NCI-H446 (cell line): ENCODE measurements around the gene MCTP1.
"Not testable (repeated sequence)": the region's sequence is repeated elsewhere in the genome, so short reads cannot be mapped to it uniquely, and the experiment has no call there.

ENCODE experiments used
- DNase-seq, 2 experiments: peaks; one replicate each; lab custom pipeline; 2025; lab: John Stamatoyannopoulos, UW

Gene MCTP1

DNA sequence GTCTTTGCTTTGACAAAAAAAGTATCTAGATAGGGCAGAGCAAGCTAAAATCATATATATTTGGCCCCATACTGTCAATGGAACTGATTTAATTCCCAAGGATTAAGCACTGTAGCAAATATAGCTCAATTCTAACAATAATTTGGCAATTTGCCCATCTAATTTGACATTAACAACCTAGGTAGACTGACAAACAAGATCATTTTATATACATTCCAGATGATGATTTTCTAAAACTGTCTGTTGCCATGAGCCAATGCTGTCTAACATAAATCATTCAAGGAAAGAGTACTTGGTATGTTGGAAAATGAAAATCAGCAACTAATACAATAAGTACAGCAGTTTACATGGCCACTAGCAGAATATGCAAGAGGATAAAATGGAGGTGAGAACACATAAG lies 32.1 kb downstream of the MCTP1 start:
- no peak for DNase-seq

DNA sequence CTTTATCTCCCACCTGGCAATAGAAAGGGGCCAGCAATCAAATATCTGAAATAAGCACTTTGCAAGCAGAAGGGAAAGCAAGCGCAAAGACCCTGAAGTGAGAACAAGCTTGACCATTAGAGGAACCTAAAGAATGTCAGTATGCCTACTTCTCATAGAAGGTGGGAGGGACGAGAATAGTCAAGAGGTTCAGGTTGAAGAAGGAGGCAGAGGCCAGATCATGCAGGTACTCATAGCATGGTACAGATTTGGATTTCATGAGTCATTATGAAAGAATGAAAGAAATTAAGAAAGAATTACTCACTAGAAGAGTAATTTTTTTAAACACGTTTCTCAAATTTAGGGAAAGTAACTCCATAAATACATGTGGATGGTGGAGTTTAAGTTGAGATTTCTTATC lies 33.7 kb downstream of the MCTP1 start:
- DNase-seq, result no peak

DNA sequence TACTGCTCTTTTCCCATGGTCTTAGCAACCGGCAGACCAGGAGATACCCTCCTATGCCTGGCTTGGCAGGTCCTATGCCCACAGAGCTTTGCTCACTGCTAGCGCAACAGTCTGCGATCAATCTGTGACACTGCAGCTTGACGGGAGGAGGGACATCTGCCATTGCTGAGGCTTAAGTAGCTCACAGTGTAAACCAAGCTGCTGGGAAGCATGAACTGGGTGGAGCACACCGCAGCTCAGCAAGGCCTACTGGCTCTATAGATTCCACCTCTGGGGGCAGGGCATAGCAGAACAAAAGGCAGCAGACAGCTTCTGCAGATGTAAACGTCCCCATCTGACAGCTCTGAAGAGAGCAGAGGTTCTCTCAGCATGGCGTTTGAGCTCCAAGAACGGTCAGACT lies 40.4 kb downstream of the MCTP1 start:
- DNase-seq, result no peak

DNA sequence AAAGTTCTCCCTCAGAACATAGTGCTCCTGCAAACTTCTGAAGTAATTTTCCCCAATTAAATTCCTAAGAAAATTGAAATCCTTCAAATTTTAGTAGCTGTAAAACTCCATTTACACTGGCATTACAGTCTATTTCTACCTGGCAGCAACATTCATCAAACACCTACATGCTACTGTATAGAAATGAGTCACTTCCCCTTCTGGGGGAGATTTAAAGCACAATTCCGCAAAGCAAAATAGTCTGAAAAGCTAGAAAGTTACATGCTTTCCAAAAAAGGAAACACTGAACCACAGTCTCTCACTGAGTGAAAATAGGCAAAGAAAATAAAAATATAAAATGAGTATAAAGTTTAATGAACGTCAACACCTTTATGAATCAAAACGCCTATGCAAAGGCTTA lies 43.3 kb downstream of the MCTP1 start:
- no peak for DNase-seq

DNA sequence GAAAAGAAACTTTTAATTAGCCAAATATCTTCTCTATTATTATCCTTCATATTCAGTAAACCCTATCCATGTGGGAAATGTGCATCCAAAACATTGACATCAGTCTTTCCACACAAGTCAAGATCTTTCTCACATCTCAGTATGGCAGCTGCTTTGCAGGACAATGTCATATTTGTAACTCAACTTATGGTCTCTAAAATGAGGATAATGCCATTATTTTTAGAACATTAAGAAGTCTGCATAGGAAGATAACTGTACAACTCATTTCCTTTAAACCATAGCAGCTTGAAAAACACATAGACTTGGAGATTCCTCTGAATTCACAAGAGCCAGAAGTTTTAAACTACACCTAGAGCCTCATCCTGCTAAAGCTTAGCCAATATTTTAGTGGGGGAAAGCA lies 43.7 kb downstream of the MCTP1 start:
- no peak for DNase-seq

DNA sequence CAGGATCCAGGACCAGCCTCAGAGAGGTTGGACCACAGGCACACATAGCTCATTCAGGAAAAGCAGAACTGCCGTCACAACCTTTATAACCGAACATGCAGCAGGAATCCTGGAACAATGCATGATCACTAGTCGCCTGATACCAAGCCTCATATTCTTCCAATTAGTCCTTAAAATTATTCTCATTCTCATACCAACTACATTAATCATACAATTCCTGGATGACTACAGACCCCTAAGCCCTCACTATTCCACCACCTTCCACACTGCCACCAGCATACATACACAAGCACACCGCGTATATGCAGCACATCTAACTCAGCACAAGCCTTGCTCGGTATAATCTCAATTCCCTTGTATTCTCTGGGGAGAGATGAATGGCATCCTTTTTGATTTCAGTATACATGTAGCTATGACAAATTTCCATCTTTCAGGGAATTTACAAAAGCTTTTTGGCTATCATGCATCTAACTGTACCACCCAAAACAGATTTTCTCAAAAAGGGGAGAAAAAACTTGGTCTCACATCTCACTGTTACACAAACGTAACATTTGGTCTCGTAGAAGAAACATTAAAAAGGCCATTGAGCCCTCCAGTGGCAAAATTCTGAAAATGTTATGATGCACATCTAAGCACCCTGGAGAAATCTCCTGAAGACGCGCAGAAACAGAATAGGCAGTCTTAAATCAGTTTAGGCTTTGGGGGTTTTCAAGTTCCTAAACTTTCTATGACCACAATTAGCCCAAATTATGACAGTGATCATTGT lies 46.2 kb downstream of the MCTP1 start:
- DNase-seq, result no peak

DNA sequence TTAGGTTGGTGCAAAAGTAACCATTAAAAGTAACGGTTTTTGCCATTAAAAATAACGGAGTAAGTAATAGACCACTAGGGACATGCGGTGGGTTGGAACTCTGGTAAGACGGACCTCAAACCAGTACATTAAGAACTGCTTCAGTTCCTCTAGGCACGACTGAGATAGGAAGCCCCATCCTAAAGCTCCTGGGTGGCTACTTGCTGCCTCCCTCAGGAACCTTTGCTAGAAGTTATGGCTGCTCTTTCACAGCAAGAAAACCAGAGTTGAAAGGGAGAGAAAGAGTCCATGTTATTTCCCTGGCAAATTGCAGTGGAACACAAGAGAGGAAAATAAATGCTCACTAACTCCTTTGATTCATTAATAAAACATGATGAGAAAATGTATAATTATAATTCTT lies 47.6 kb downstream of the MCTP1 start:
- DNase-seq, result no peak

DNA sequence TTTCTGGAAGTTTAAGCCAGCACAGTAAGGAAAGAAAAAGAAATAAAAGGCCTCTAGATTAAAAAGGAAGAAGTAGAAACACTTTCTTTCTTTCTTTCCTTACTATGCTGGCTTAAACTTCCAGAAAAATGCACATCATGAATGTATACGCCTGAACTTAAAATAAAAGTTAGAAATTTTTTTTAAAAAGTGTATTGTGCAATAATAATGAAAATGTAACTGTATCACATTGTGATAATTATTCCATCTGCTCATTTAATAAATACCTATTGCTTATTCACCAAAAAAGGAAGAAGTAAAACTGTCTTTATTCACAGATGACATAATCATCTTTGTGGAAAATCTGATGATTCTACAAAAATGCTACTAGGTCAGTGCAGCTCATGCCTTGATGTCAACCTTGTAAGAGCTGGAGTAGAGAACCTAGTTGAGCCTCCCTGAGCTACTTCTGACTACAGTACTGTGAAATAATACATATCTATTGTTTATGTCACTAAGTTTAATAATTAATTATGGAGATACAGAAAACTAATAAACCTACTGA lies 49.4 kb downstream of the MCTP1 start:
- DNase-seq, result no peak

DNA sequence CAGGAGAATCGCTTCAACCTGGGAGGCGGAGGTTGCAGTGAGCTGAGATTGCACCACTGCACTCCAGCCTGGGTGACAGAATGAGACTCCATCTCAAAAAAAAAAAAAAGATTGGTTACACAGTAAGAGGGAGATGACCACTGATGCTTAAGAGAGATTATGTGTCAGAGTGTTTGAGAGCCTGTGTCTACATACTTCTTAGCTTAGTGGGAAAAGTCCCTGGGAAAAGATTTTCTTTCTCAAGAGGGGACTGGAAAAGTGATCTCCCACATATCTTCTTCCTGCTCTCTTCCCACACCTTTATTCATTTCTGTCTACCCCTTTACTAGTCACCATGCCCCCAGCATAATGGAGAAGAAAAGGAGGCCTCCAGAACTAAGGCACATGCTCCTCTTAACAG lies 55.2 kb downstream of the MCTP1 start:
- no peak for DNase-seq

DNA sequence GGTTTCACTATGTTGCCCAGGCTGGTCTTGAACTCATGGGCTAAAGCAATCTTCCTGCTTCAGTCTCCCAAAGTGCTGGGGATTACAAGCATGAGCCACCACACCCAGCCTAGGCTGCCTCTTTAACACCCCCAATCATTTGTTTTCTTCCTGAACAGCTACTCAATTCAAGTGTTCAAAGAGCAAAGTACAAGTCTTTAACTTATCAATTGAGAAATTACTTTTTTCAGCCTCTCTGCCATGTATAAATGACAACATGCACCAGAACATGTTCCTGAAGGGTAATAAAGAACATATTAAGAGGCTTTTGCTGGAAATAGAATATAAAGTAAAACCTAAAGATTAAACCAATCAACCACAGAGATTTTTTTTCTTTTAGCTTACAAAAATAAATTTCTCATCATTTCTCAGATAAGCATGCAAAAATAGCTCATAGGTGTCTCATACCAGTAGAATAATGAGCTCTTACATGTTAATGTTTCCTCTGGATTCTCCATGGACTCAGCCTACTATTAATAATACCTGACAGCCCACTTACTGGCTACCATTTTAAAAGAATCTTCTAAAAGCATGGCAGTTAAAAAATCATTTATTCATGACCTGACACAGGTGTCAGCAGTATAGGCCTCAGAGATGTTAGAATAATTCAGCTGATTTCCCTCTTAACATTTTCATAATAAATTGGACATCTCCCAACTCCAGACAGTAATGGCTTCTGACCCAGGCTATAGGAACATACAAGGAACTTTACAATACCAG lies 60.0 kb downstream of the MCTP1 start:
- no peak for DNase-seq

DNA sequence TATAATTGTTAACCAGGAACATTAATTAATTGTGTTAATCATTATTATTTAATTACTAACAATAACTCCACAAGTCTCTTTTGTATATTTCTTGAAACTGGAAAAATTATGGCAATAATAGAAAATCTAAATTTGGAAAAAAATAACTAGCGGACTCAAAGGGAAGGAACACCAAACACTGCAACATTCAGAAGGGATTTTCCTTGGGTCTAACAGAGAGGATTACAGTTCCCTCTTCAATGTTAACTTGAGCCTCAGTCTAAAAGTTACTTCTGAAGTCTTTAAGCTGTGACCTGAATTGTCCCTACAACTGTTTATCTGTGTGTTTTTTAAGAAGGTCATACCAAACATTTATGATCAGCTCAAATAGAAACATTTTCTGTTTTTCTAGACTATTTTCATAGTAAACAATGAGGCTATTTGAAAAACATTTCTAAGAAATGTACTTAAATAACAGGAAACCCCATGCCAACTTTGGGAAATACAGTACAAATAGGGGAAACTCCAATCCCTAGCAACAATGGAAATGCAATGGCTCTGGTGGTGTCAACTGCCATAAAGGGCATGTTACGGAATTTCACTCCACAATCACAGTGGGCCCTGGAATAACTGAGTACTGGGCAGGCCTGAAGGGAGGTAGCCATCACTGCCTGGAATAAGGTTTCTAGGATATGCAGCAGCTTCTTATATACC lies 61.2 kb downstream of the MCTP1 start:
- DNase-seq, result no peak

DNA sequence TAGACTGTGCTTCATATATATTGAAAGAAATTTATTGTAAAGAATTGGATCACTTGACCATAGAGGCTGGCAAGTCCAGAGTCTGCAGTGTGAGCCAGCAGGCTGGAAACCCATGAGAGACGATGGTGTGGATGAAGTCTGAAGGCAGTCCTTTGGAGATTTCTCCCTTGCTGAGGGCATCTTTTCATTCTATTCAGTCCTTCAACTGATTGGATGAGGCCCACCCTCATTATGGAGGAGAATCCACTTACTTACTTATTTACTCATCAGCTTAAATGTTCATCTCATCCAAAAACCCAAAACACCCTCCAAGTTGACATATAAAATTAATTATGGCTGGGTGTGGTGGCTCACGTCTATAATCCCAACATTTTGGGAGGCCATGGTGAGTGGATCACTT lies 62.1 kb downstream of the MCTP1 start:
- no peak for DNase-seq

DNA sequence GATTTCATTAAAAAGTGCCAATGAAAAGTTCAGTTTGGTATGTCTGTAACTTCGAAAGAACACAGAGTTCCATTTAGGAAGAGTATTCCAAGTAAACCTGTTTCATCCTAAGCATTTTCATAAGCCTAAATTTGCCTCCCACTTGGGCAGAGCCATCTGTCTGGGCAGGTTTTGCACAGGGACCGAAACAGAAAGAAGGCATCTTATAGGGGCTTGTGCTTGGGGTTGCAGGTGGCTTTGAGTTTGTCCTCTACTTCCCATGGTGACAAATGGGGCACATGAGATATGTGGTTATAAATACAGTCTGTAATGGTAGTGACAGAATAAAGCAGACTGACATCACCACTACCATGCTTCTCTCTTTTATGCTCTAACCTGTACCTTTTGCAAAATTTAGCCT lies 63.7 kb downstream of the MCTP1 start:
- DNase-seq, result no peak

DNA sequence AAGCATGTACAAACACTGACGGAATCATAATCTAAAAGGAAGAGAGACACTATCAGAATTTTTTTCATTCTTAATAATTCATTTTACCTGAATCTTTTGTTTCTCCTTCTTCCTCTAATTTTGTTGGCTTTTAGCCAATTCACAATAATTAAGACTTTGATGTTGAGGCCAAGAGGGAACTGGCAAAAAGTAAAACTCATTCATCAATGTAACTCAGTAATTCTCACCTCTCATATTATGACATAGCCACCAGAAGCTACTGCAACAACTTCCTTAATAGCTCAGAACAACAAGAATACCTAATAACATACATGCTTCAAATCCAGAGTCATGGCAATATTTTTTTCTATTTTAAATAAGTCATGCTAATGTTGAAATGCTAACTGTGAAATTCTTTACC lies 64.5 kb downstream of the MCTP1 start:
- no peak for DNase-seq

DNA sequence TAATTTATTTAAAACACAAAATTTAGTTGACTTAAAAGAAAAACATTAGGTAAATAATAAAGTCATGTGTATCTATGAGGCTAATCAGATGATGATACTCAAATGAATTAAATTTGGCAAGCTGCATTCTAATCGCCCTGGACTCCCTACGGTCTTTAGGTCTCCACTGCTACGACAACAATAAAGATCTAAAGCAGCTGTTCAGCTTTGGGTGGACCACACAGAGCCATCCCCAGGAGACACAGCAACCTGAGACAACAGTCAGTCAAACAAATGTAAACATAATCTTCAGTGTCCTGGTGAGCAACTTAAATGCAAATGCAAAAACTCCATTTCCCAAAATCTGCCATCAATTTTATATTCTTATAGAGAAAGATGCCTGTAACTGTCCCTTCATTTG lies 65.5 kb downstream of the MCTP1 start:
- DNase-seq, result no peak

DNA sequence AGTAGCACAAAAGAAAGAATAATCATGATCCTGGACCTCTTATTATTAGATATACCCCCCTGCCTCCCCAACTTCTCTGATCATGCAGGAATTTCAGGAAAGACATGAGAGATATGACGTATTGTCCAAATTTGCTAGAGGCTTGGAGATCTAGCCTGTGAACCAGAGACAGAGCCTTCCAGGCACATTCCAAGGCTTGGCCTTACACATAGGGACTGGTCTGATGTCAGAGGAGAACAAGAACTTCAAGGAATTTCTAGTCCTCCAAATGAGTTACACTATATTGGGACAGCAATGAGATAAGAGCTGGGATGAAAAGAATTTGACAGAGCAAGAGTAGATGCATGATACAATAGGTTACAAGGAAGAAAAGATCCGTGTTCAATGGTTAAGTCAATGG lies 67.0 kb downstream of the MCTP1 start:
- DNase-seq, result no peak

DNA sequence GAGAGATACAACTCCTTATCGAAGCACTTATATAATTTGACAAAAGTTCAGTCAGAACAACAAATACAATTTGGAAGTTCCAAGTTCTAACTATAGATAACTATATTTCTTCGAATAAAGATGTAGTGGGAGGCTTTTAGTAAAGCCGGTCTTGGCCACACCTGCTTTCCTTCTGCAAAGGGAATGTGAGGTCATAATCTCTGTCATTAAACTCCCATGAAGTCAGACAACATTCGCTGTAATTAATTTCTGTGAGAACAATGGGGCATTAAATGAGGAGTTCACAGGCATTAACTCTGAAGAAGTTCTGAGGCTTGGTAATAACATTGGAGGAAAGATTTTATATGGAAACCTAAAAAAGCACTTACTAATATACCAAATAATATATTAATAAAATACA lies 67.5 kb downstream of the MCTP1 start:
- no peak for DNase-seq

DNA sequence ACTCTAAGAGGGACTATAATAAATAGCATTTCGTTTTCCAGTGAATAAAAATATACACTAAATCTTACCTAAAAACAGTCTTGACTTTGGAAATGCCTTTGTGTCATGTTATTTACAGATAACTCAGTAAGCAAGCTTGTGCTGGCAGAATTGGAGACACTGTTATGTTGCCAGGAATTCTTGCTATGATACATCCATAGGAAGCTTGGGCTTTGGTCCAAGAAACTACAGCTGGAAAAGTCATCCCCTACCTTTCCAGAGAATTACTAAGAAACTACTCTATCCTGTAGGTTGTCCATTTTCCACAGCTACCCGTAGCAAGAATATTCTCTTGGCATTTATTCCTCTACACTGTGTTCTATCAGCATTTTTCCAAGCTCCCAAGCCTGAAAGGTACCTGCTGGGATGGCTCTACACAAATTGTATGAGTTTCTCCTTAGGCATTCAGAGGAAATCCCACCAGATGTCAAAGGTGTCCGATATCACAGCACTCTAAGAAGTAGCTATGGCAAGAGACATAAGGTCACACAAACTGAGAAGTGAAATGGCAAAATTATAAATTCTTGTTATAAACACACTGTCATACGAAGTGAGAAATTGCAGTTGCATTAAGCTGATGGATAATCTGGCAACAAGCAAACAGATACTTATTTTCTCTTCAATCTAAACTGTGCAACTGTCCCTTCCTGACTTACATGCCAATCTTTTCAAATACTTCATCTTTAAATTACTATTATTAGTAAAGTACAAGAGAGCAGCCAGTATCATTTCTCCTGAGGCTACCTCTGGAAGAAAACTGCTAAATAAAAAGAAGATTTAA lies 68.5 kb downstream of the MCTP1 start:
- DNase-seq, result peak in 1 of 2 experiments; percentile 43

DNA sequence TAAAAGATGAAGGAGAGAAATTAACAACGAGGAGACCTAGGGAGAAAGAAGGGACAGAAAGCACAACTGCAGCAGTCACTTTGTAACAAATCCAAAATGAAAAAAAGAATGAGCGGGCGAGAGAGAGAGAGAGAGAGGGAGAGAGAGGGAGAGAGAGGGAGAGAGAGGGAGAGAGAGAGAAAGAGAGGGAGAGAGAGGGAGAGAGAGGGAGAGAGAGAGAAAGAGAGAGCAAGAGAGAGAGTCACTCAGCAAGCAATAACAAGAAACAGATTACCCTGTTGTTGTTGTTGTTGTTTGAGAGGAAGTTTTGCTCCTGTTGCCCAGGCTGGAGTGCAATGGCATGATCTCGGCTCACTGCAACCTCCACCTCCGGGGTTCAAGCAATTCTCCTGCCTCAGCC lies 77.1 kb downstream of the MCTP1 start:
- DNase-seq, result not testable (repeated sequence)

DNA sequence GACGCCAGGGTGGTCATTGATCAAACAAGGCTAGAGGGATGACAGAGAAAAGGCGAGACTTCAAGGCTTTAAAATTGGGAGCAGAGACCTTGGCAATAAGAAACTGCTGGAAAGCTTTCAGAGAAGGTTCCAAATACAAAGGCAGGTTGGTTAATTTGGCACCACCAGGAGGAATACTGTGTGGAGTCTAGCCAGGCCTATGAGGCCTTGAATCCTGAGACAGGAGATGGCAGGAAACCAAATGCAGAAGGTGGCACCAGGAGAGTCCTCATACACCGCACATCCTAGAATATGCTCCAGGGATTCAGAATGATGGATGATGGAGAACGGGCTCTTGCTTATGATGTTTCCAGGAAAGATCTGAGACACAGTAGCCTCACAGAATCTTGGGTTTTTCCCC lies 90.0 kb downstream of the MCTP1 start:
- DNase-seq, result peak in 1 of 2 experiments; percentile 19

DNA sequence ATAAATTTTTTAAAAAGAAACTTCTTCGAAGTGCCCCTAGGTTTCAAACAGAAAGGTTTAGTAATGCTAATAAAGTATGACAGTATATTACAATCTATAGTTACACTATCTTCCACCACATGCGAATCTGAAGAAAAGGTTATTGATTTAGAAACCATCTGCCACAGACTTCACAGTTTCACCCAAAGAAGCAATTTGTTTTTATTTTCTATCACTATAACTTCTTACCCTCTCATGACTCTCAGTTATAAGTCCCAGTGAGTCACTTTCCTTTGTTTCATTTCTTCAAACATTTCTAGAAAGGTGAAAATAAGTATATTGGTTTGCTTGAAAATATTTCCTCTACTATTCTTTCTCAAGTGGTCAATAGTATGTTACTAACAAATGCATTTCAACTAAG lies 93.6 kb downstream of the MCTP1 start:
- no peak for DNase-seq

DNA sequence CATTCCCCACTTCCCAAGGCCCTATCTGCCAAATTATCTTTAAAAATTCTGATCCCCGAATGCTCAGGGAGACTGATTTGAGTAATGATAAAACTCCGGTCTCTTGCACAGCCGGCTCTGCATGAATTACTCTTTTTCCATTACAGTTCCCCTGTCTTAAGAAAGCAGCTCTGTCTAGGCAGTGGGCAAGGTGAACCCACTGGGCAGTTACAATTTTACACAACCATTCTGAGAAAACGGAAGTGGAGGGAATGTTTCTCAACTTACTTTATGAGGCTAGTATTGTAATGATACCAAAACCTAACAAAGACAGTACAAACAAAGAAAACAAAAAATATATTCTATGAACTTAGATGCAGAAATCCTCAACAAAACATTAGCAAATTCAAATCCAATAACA lies 100.0 kb downstream of the MCTP1 start:
- DNase-seq, result no peak
